K562 (cell line): ENCODE results near the gene SIRT5.

Experiments used
- ARID2 ChIP-seq: fragments of 450-650 bp; IDR thresholded peaks from 2 replicates; pipeline ENCODE4 v1.6.1; 2017; ENCODE audit warnings: antibody characterized with exemption, mild to moderate bottlenecking
- CHD4 ChIP-seq: fragments of 200-600 bp; sonication (generic); IDR thresholded peaks from 3 replicates; pipeline ENCODE4 v1.6.1; 2012; ENCODE audit warnings: low read depth, mild to moderate bottlenecking, mixed read lengths, low read length, inconsistent platforms; ENCODE audit not compliant: insufficient read depth, insufficient replicate concordance, poor library complexity, severe bottlenecking
- CTCF ChIP-seq, 3 experiments: IDR thresholded peaks in 2 of 3; conservative IDR thresholded peaks in 1 of 3; 2 replicates each; pipeline ENCODE4 v1.5.1; 2011 to 2012; ENCODE audit warnings: low read length in 3 of 3, mild to moderate bottlenecking in 3 of 3, control low read depth in 2 of 3, improper control_type of control experiment in 1 of 3, inconsistent platforms in 1 of 3, low read depth in 1 of 3, mixed read lengths in 1 of 3, moderate library complexity in 1 of 3; ENCODE audit not compliant: insufficient read depth in 2 of 3
- EWSR1 ChIP-seq: fragments of 450-650 bp; IDR thresholded peaks from 2 replicates; pipeline ENCODE4 v1.6.1; 2018; ENCODE audit warnings: borderline replicate concordance, mild to moderate bottlenecking, low read depth, moderate library complexity; ENCODE audit not compliant: partially characterized antibody
- HDAC2 ChIP-seq: fragments of 450-650 bp; IDR thresholded peaks from 2 replicates; pipeline ENCODE4 v1.6.1; 2016; ENCODE audit warnings: mild to moderate bottlenecking
- KLF6 ChIP-seq: fragments of 250-450 bp; sonication (Bioruptor Pico); IDR thresholded peaks from 2 replicates; pipeline ENCODE4 v1.4.0; 2020; ENCODE audit warnings: mild to moderate bottlenecking, moderate library complexity, borderline replicate concordance
- POLR2A ChIP-seq: fragments of 450-650 bp; conservative IDR thresholded peaks from 2 replicates; pipeline ENCODE4 v1.6.1; 2016
- POLR2AphosphoS5 ChIP-seq: IDR thresholded peaks from 2 replicates; pipeline ENCODE4 v1.6.1; 2011; ENCODE audit warnings: mild to moderate bottlenecking, low read depth, low read length, moderate library complexity; ENCODE audit not compliant: control insufficient read depth, insufficient read depth
- RB1 ChIP-seq: fragments of 450-650 bp; IDR thresholded peaks from 2 replicates; pipeline ENCODE4 v1.6.1; 2017; ENCODE audit warnings: low read depth, mild to moderate bottlenecking
- SP1 ChIP-seq: sonication (generic); formaldehyde crosslinking; IDR thresholded peaks from 2 replicates; pipeline ENCODE4 v1.8.1; 2022; ENCODE audit warnings: mild to moderate bottlenecking, missing genetic modification reagents
- YBX1 ChIP-seq: fragments of 450-650 bp; IDR thresholded peaks from 2 replicates; pipeline ENCODE4 v1.7.1; 2016; ENCODE audit warnings: mild to moderate bottlenecking
- ZNF512 ChIP-seq: IDR thresholded peaks from 2 replicates; pipeline ENCODE4 v1.6.1; 2016; ENCODE audit warnings: missing genetic modification characterization, missing compliant biosample characterization
- ZNF707 ChIP-seq: fragments of 250-450 bp; sonication (Bioruptor Pico); conservative IDR thresholded peaks from 2 replicates; pipeline ENCODE4 v1.8.0; 2022; ENCODE audit warnings: inconsistent platforms, mild to moderate bottlenecking, moderate library complexity
- ZSCAN29 ChIP-seq: fragments of 450-650 bp; IDR thresholded peaks from 2 replicates; pipeline ENCODE4 v1.6.1; 2017

GRCh38 chr6:13538600-13538999 is 35.8 kb upstream of the SIRT5 start:
- no peak for TF ChIP-seq HDAC2
- no peak for TF ChIP-seq POLR2AphosphoS5
- TF ChIP-seq POLR2A, result no peak
- no peak for TF ChIP-seq ZNF707
- no peak for TF ChIP-seq ZNF512 (tag)
- TF ChIP-seq CTCF (IDR thresholded peaks at IDR 0.05 in 2 of 3, conservative IDR thresholded peaks at IDR 0.05 in 1 of 3; ENCODE audit: insufficient read depth in 2 of 3, low read depth in 1 of 3, low read length in 3 of 3), result no peak
- no peak for TF ChIP-seq RB1
- TF ChIP-seq EWSR1, result no peak
- no peak for TF ChIP-seq YBX1
- TF ChIP-seq ZSCAN29, result no peak
- no peak for TF ChIP-seq CHD4
- no peak for TF ChIP-seq ARID2
- TF ChIP-seq KLF6 (CRISPR knock-in tag), result no peak
- no peak for TF ChIP-seq SP1 (CRISPR knock-in tag)
